22Rv1 (cell line): ENCODE data around the gene FAM83F.

Source experiments
- H3K27ac ChIP-seq: fragments of 450-650 bp; 2 replicates; pipeline ENCODE4 v1.5.1; 2017
- ZFX ChIP-seq: fragments of 450-650 bp; IDR thresholded peaks from 2 replicates; pipeline ENCODE4 v1.6.1; 2017; ENCODE audit warnings: antibody characterized with exemption, borderline replicate concordance
- TF ChIP-seq, protein P1 (sequence below): fragments of 450-650 bp; IDR thresholded peaks from 2 replicates; pipeline ENCODE4 v1.5.1; 2017; ENCODE audit warnings: mild to moderate bottlenecking

Gene FAM83F

DNA sequence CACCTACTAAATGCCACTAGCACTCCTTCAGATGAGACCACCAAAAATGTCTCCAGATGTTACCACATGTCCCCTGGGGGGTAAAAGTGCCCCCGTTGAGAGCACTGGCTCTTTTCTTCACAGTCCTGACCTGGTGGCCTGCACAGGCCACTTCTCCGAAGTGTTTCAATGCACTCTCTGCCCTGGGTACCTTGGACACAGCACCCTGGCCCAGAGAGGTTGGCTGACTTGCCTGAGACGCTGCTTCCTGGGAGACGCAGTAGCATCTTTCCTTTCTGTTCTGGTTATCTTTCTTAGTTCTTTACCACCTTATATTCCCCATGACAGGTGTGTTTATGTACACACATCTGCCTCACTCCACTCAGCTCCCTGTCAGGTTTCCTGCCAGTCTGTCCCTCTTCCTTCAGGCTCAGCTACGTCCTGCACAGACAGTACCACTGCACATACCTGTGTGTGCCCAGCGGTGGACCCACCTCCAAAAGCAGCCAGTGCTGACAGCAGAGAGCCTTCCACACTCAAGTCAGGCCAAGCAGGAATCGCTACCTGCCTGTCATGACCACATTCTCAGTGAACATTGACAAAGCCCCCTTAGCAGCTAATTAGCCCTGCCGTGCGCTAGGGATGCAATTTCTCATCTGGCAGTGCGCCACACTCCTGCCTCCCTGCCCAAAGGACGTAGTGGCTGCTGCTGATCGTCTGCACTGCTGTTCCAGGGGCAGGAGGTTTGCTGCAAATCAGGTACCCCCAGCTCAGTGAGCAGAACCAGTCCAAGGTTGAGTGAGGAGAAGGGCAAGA lies 39.0 kb downstream of the FAM83F start:
- TF ChIP-seq, protein P1, sequence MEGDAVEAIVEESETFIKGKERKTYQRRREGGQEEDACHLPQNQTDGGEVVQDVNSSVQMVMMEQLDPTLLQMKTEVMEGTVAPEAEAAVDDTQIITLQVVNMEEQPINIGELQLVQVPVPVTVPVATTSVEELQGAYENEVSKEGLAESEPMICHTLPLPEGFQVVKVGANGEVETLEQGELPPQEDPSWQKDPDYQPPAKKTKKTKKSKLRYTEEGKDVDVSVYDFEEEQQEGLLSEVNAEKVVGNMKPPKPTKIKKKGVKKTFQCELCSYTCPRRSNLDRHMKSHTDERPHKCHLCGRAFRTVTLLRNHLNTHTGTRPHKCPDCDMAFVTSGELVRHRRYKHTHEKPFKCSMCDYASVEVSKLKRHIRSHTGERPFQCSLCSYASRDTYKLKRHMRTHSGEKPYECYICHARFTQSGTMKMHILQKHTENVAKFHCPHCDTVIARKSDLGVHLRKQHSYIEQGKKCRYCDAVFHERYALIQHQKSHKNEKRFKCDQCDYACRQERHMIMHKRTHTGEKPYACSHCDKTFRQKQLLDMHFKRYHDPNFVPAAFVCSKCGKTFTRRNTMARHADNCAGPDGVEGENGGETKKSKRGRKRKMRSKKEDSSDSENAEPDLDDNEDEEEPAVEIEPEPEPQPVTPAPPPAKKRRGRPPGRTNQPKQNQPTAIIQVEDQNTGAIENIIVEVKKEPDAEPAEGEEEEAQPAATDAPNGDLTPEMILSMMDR = no peak
- no peak for TF ChIP-seq ZFX
- H3K27ac ChIP-seq = no peak overlapping the region

DNA sequence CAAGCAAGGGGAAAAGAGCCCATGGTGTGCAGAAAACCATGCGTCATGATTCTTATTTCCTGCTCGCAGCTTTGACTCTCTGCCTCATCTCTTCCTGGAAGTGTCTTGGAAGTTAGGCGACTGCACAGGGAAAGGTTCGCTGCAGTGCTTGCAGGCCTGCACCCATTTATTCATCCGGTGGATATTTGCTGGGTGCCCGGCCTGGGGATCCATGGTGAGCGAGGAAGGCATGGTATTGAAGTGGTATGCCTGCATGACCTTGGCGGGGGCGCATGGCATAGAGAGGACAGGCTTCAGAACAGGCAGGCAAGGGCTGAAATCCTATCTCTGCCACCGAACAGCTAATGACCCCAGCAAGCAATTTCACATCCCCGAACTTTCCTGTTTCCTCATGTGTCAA lies 40.6 kb downstream of the FAM83F start:
- no peak for TF ChIP-seq ZFX
- TF ChIP-seq, protein P1 = no peak
- H3K27ac ChIP-seq = no peak overlapping the region

DNA sequence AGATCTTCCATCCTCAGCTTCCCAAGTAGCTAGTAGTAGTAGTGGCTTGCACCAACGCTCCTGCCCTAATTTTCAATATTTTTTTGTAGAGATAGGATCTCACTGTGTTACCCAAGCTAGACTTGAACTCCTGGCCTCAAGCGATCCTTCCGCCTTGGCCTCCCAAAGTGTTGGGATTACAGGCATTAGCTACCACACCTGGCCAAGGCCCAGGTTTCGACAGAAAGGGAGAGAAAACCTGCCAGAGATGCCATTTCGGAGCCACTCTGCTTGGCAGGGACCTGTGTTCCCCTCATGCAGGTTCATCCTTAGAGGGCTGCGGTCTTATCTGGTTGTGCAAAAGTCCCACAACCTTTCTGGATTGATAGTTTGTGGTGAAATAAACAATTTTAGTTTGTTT lies 41.4 kb downstream of the FAM83F start:
- no peak for TF ChIP-seq ZFX
- TF ChIP-seq, protein P1 = no peak
- H3K27ac ChIP-seq = no peak overlapping the region

DNA sequence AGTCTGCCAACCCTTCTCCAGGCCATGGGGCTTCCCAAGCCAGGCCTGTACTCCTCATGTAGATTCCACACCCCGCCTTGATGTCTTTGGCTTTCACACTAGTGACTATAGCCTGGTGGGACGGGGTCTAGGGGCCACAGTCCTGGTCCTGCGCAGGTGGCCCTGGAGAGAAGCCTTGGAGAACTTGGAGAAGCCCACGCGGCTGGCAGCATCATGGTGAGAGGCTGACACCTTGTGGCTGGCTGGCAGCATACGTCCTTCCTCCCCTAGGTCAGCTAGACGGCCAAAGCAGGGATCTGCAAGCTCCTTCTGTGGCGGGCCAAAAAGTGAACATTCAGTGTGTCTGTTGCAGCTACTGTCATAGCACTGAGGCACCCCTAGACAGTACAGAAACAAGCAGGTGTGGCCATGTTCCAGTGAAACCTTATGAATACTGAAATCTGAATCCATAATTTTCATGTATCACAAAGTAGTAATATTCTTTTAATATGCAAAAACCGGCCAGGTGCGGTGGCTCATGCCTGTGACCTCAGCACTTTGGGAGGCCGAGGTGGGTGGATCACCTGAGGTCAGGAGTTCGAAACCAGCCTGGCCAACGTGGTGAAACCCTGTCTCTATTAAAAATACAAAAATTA lies 42.0 kb downstream of the FAM83F start:
- no peak overlapping the region for H3K27ac ChIP-seq
- TF ChIP-seq ZFX = no peak
- TF ChIP-seq, protein P1 = peak; percentile 86

DNA sequence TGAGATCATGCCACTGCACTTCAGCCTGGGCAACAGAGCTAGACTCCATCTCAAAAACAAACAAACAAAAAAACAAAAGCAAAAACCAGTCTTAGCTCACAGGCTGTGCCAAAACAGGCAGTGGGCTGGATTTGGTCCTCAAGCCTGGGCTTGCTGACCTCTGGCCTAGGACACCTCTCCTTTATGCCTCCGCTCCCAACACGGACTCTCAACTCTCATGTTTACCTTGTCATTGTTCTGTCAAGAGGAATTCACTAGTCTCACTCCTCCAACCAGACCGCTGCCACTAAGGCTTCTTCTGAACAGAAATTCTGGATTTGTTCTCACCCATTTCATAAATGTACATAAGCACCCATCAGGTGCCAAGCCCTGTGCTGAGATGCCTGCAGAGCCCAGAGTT lies 42.6 kb downstream of the FAM83F start:
- TF ChIP-seq, protein P1 = no peak
- TF ChIP-seq ZFX = no peak
- H3K27ac ChIP-seq = no peak overlapping the region

DNA sequence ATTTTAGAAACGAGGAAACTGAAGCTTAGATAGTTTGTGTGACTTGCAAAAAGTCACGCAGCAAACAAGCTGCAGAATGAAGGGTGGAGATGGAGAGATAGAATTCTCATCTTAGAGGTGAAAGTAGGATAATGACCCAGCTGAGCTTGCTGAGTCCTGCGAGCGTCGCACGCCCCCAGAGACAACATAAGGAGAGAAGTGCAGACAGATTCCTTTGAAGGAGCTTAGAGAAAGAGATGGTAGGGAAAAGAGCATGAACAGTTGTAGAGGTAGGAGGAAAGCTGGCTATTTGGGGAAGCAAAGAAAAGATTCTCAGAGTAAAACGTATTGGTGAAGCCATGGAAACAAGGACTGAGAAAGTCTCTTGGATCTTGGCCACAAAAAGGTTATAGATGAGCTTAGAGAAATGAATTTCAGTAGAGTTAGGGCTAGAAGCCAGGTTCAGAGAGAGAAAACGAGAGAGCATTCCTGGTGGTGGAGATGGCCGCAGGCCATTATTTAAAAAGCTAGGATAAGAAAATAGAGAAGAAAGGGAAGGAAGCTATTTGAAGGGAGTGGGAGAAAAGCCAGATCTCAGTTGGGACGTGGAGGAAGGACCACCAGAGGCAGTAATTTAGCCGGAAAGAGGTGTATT lies 44.8 kb downstream of the FAM83F start:
- H3K27ac ChIP-seq = 0 out of 2 replicates have a peak overlapping the region, but pooled peaks have one; percentile 75
- TF ChIP-seq, protein P1 = no peak
- TF ChIP-seq ZFX = no peak

DNA sequence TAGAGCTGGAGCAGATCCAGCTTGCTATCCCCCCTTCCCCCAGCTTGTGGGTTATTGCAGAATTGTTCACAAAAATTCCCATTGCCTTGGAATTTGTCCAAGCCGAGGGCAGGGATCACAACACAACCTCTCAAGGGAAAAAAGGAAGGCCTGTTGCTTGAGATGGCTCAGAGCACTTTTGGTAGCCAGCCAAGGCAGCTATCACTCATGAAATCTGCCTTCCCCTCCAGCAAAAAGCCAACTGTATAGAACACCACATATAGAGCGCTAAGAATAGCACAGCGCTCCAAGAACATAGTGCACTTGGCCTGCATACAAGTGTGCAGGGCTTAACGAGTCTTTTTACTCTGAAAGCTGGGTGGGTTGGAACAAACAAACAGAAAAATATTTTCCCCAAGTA lies 46.2 kb downstream of the FAM83F start:
- no peak for TF ChIP-seq ZFX
- TF ChIP-seq, protein P1 = no peak
- H3K27ac ChIP-seq = peak overlapping the region; percentile 75
